ENCODE data around the gene TMPRSS5.

TMPRSS5 gene

DNA sequence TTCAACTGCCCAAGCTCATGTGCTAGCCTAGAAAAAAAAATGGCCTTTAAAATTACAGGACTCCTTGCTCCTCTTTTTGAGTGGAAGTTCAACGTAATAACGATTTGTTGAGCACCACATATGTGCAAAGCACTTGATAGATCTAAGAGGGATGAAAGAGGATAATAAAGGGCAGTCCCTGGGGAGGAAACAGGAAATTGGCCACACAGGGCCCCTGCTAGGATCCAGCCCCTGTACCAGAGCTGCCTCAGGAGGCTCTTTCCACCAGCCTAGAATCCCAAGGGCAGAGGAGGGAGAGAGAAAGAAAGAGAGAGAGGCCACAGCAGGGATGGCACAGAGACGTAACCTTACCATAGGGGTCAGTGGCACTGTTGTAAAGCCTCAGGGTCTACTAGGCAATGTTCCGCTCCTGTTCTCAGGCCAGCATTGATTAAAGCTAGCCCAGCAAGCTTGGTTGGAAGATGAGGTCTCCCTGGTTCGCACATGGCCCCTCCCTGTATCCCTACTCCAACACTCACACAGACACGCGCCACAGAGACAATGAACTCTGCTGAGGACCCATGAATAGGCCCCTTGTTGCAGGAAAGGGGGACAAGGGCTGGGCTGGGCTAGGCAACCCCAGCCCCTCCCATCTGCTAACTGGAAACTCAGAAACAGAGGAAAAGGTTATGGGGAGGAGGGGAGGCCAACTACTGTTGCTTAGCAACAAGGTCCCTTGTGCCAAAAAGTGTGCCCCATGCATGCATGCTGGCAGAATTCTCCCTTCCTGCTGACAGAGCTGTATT is at the start of gene TMPRSS5:
Gene TMPRSS5, minus strand, starts transcription at position 438 of the 785 bp plus-strand sequence. Its CDS starts 84 bp downstream, at position 354.
- H3K9me3 Mint-ChIP-seq, result peaks cover 27% of the 10 kb centered on the region
- ATAC-seq (ENCODE audit: low read depth) (no peak), DNase-seq (ENCODE audit: low spot score in 2 of 2) (no peak)
- H3K4me3 Mint-ChIP-seq, result no peak within 1 kb of the TSS
- no peak within 1 kb of the TSS for H3K27ac Mint-ChIP-seq
- H3K27me3 Mint-ChIP-seq, result no peaks in the 10 kb centered on the region
- H3K4me1 Mint-ChIP-seq, result no peaks in the 10 kb centered on the region
- H3K36me3 Mint-ChIP-seq, result peaks cover 35% of the 10 kb centered on the region

- Mint-ChIP-seq H3K36me3 (peaks cover 21% of the 10 kb centered on the region), H3K4me1 (no peaks in the 10 kb centered on the region)
These were observed 46.8 kb upstream of the TMPRSS5 start for GRCh38 chr11:113752932-113753331.

GRCh38 chr11:113736323-113736722 is 30.2 kb upstream of the TMPRSS5 start:
- Mint-ChIP-seq H3K4me1 (no peaks in the 10 kb centered on the region), H3K9me3 (no peaks in the 10 kb centered on the region), H3K27ac (no peak overlapping the region), H3K4me3 (no peak overlapping the region), H3K27me3 (no peaks in the 10 kb centered on the region), H3K36me3 (peaks cover 45% of the 10 kb centered on the region)
- DNase-seq (ENCODE audit: low spot score in 2 of 2) (no peak), ATAC-seq (ENCODE audit: low read depth) (no peak)

More at GRCh38 chr11:113752932-113753331, 46.8 kb upstream of the TMPRSS5 start:
- DNase-seq (ENCODE audit: low spot score in 2 of 2), result no peak
- no peaks in the 10 kb centered on the region for H3K27me3 Mint-ChIP-seq
- no peak for ATAC-seq (ENCODE audit: low read depth)
- H3K27ac Mint-ChIP-seq, result no peak overlapping the region
- no peak overlapping the region for H3K4me3 Mint-ChIP-seq
- no peaks in the 10 kb centered on the region for H3K9me3 Mint-ChIP-seq

DNA sequence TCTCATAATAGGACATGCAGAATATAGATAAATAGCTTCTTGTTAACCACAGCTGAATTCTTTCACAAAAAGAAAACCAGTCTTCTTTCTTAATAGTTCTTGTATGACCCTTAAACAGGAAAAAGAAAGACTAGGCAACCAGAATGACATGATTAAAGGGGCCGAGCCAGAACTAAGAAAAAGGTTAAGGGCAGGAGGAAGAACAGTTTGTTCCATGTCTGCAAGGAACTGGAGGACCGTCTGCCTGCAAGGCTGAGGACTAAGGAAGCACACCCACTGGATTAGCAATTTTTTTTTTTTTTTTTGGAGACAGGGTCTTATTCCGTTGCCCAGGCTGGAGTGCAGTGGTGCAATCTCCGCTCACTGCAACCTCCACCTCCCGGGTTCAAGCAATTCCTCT is 26.0 kb upstream of the TMPRSS5 start:
- Mint-ChIP-seq H3K36me3 (peaks cover 23% of the 10 kb centered on the region), H3K27me3 (no peaks in the 10 kb centered on the region), H3K27ac (no peak overlapping the region), H3K4me3 (no peak overlapping the region), H3K9me3 (no peaks in the 10 kb centered on the region), H3K4me1 (peaks cover 3% of the 10 kb centered on the region)
- DNase-seq (ENCODE audit: low spot score in 2 of 2) (no peak), ATAC-seq (ENCODE audit: low read depth) (no peak)

GRCh38 chr11:113730887-113731726 is 25.0 kb upstream of the TMPRSS5 start:
- H3K4me1 Mint-ChIP-seq, result peaks cover 3% of the 10 kb centered on the region
- DNase-seq (ENCODE audit: low spot score in 2 of 2), result no peak
- no peak for ATAC-seq (ENCODE audit: low read depth)
- H3K27me3 Mint-ChIP-seq, result no peaks in the 10 kb centered on the region
- H3K36me3 Mint-ChIP-seq, result peaks cover 16% of the 10 kb centered on the region
- no peak overlapping the region for H3K4me3 Mint-ChIP-seq
- no peak overlapping the region for H3K27ac Mint-ChIP-seq
- H3K9me3 Mint-ChIP-seq, result no peaks in the 10 kb centered on the region

DNA sequence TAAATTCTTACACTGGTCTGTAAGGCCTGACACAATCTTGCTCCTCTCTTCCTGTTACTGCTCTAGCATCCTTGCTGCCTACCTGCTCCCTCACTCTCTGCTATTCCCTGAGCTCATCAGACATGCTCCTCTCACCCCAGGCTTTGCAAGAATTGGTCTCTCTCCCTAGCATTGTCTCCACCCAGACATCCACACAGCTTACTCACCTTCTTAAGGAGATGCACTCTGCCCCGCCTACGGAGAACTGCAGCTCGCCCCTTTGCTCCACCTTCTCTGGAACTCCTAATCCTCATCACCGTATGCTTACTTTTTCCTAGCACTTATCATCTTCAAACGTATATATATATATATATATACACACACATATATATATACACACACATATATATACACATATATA is 23.3 kb upstream of the TMPRSS5 start:
- no peak overlapping the region for H3K4me3 Mint-ChIP-seq
- no peaks in the 10 kb centered on the region for H3K27me3 Mint-ChIP-seq
- peaks cover 3% of the 10 kb centered on the region for H3K4me1 Mint-ChIP-seq
- no peaks in the 10 kb centered on the region for H3K9me3 Mint-ChIP-seq
- H3K36me3 Mint-ChIP-seq, result peaks cover 13% of the 10 kb centered on the region
- H3K27ac Mint-ChIP-seq, result no peak overlapping the region
- DNase-seq (ENCODE audit: low spot score in 2 of 2), result no peak
- ATAC-seq (ENCODE audit: low read depth), result no peak

GRCh38 chr11:113728814-113729213 is 22.7 kb upstream of the TMPRSS5 start:
- ATAC-seq (ENCODE audit: low read depth) (no peak), DNase-seq (ENCODE audit: low spot score in 2 of 2) (no peak)
- no peaks in the 10 kb centered on the region for H3K9me3 Mint-ChIP-seq
- H3K4me1 Mint-ChIP-seq, result peaks cover 3% of the 10 kb centered on the region
- H3K36me3 Mint-ChIP-seq, result peaks cover 8% of the 10 kb centered on the region
- H3K27ac Mint-ChIP-seq, result no peak overlapping the region
- no peaks in the 10 kb centered on the region for H3K27me3 Mint-ChIP-seq
- H3K4me3 Mint-ChIP-seq, result no peak overlapping the region

GRCh38 chr11:113725913-113726312 is 19.8 kb upstream of the TMPRSS5 start:
- H3K4me1 Mint-ChIP-seq, result peaks cover 3% of the 10 kb centered on the region

DNA sequence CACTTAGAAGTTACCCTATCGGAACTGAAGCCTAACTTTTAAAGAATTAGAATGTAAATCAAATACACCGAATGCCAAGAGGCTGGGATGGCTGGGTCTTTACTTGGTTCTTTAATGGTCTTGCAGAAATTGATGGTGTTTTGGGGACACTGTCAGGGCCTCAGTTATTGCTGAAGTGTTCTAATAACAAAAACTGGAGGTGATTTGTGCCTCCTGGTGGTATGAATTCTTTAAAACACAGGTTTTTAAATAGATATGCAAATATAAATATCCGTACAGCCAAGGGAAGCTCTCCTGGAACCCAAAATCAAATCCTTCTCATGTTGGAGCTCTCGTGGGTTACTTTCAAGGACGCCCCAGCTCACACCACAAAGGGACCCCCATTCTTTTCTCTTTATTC is 19.3 kb upstream of the TMPRSS5 start:
- Mint-ChIP-seq H3K4me1 (peaks cover 3% of the 10 kb centered on the region), H3K9me3 (no peaks in the 10 kb centered on the region), H3K4me3 (no peak overlapping the region), H3K36me3 (peaks cover 12% of the 10 kb centered on the region), H3K27ac (no peak overlapping the region), H3K27me3 (no peaks in the 10 kb centered on the region)
- no peak for ATAC-seq (ENCODE audit: low read depth)
- no peak for DNase-seq (ENCODE audit: low spot score in 2 of 2)

More at GRCh38 chr11:113725913-113726312, 19.8 kb upstream of the TMPRSS5 start:
- Mint-ChIP-seq H3K27ac (no peak overlapping the region), H3K4me3 (no peak overlapping the region), H3K9me3 (no peaks in the 10 kb centered on the region), H3K27me3 (no peaks in the 10 kb centered on the region), H3K36me3 (peaks cover 11% of the 10 kb centered on the region)
- ATAC-seq (ENCODE audit: low read depth), result no peak
- DNase-seq (ENCODE audit: low spot score in 2 of 2), result no peak

GRCh38 chr11:113724778-113725177 is 18.7 kb upstream of the TMPRSS5 start:
- Mint-ChIP-seq H3K9me3 (no peaks in the 10 kb centered on the region), H3K4me3 (no peak overlapping the region), H3K27ac (no peak overlapping the region), H3K27me3 (no peaks in the 10 kb centered on the region), H3K36me3 (peaks cover 14% of the 10 kb centered on the region), H3K4me1 (peaks cover 3% of the 10 kb centered on the region)
- ATAC-seq (ENCODE audit: low read depth) (no peak), DNase-seq (ENCODE audit: low spot score in 2 of 2) (no peak)

GRCh38 chr11:113723787-113724186 is 17.7 kb upstream of the TMPRSS5 start:
- H3K4me3 Mint-ChIP-seq, result no peak overlapping the region
- peaks cover 2% of the 10 kb centered on the region for H3K4me1 Mint-ChIP-seq
- peaks cover 22% of the 10 kb centered on the region for H3K36me3 Mint-ChIP-seq
- ATAC-seq (ENCODE audit: low read depth) (no peak), DNase-seq (ENCODE audit: low spot score in 2 of 2) (no peak)
- no peaks in the 10 kb centered on the region for H3K27me3 Mint-ChIP-seq
- no peaks in the 10 kb centered on the region for H3K9me3 Mint-ChIP-seq
- H3K27ac Mint-ChIP-seq, result no peak overlapping the region

DNA sequence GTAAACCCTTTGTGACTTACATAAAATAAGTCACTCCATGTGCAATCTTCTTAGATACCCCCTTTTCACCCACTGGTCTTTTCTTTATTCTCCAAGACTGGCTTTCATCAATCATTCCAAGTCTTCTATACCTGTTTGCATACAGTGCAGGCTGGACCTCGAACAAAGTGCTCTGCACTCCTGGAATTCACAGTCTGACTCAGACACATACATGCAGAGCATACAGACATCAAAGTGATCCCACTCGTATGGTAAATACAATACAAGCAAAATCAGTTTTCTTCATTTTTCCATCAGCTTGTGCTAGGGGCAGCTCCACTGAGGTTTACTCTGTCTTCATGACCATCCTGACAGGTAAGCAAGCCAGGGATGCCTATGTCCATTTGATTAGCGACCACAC is 16.8 kb upstream of the TMPRSS5 start:
- Mint-ChIP-seq H3K27me3 (no peaks in the 10 kb centered on the region), H3K4me1 (no peaks in the 10 kb centered on the region), H3K27ac (no peak overlapping the region), H3K9me3 (no peaks in the 10 kb centered on the region), H3K36me3 (peaks cover 22% of the 10 kb centered on the region), H3K4me3 (no peak overlapping the region)
- no peak for DNase-seq (ENCODE audit: low spot score in 2 of 2)
- ATAC-seq (ENCODE audit: low read depth), result no peak

GRCh38 chr11:113722221-113722620 is 16.1 kb upstream of the TMPRSS5 start:
- no peak for DNase-seq (ENCODE audit: low spot score in 2 of 2)
- H3K9me3 Mint-ChIP-seq, result no peaks in the 10 kb centered on the region
- H3K4me3 Mint-ChIP-seq, result no peak overlapping the region

GRCh38 chr11:113721462-113722066 is 15.5 kb upstream of the TMPRSS5 start:
- Mint-ChIP-seq H3K4me1 (no peaks in the 10 kb centered on the region), H3K27ac (no peak overlapping the region), H3K4me3 (no peak overlapping the region), H3K36me3 (peaks cover 24% of the 10 kb centered on the region), H3K27me3 (no peaks in the 10 kb centered on the region), H3K9me3 (no peaks in the 10 kb centered on the region)
- ATAC-seq (ENCODE audit: low read depth) (no peak), DNase-seq (ENCODE audit: low spot score in 2 of 2) (no peak)

More at GRCh38 chr11:113722221-113722620, 16.1 kb upstream of the TMPRSS5 start:
- H3K27ac Mint-ChIP-seq, result no peak overlapping the region
- peaks cover 24% of the 10 kb centered on the region for H3K36me3 Mint-ChIP-seq
- no peaks in the 10 kb centered on the region for H3K27me3 Mint-ChIP-seq
- ATAC-seq (ENCODE audit: low read depth), result no peak
- H3K4me1 Mint-ChIP-seq, result no peaks in the 10 kb centered on the region

Measured in memory B cell (primary cell).